ENCODE data around the gene IKZF4. TPM values are rescaled to one million over a fixed set of nuclear protein-coding genes. Genes with fewer than 3 reads are reported as not detected.

Gene IKZF4
- total and polyA plus RNA-seq, 2 of the 8 experiments (the other 6 are each of a cell fraction or from before 2014, with no cell fraction given): 8.0 to 13.3 TPM

- Histone ChIP-seq H4K91ac (replicated peaks; ENCODE audit: insufficient read length, low read length) (no peak overlapping the region), H4K20me1 (replicated peaks in 1 of 2; ENCODE audit: control insufficient read depth in 1 of 2, insufficient read depth in 2 of 2, low read length in 2 of 2) (no peaks in the 10 kb centered on the region), H3K27ac (ENCODE audit: low read depth, low read length) (no peak overlapping the region), H3K23ac (ENCODE audit: insufficient read length) (no peak overlapping the region), H2AFZ (ENCODE audit: low read length) (no peak overlapping the region), H4K5ac (ENCODE audit: insufficient read length, low read depth, low read length) (no peak overlapping the region), H3K56ac (replicated peaks; ENCODE audit: insufficient read length, low read depth, low read length) (no peak overlapping the region), H2AK5ac (ENCODE audit: low read depth, low read length) (no peak overlapping the region), H3K79me2 (ENCODE audit: control insufficient read depth in 1 of 2, insufficient read depth in 2 of 2, low read length in 2 of 2) (no peaks in the 10 kb centered on the region), H3K4ac (replicated peaks; ENCODE audit: insufficient read length, low read depth, low read length) (no peak overlapping the region), H4K8ac (ENCODE audit: extremely low read depth, insufficient read depth, low read length) (no peak overlapping the region), H3K14ac (ENCODE audit: insufficient read length) (no peak overlapping the region), H3K9me3 (ENCODE audit: insufficient read depth in 2 of 2, low read depth in 1 of 2, low read length in 1 of 2) (no peaks in the 10 kb centered on the region; a peak in 1 of 4 replicates), H2BK5ac (ENCODE audit: low read depth, low read length) (no peak overlapping the region), H2BK120ac (replicated peaks; ENCODE audit: low read depth, low read length) (no peak overlapping the region), H3K4me2 (ENCODE audit: insufficient read depth in 1 of 2, low read depth in 2 of 2, low read length in 2 of 2) (no peak overlapping the region), H2BK20ac (ENCODE audit: low read length) (no peak overlapping the region), H3K79me1 (ENCODE audit: low read depth, low read length) (no peaks in the 10 kb centered on the region), H3K4me1 (replicated peaks in 1 of 4; ENCODE audit: control insufficient read depth in 3 of 4, insufficient read depth in 4 of 4, low read length in 3 of 4) (peaks cover 0 to 4% (median 1%) of the 10 kb centered on the region in 4 experiments; a peak in 1 of 7 replicates), H3K27me3 (replicated peaks in 1 of 4; ENCODE audit: control insufficient read depth in 3 of 4, extremely low read depth in 1 of 4, insufficient read depth in 3 of 4, low read length in 3 of 4) (no peaks in the 10 kb centered on the region), H3K36me3 (ENCODE audit: control insufficient read depth in 2 of 4, insufficient read depth in 4 of 4, low read length in 3 of 4) (no peaks in the 10 kb centered on the region), H3K18ac (ENCODE audit: extremely low read depth, low read length) (no peak overlapping the region), H3K23me2 (ENCODE audit: low read depth, low read length) (peaks cover 2% of the 10 kb centered on the region; the same call in 1 of the 2 replicates), H3K9ac (replicated peaks in 1 of 4; ENCODE audit: extremely low read depth in 1 of 4, low read depth in 3 of 4, low read length in 3 of 4) (no peak overlapping the region), H3K4me3 (ENCODE audit: extremely low read depth in 1 of 4, insufficient read depth in 2 of 4, low read depth in 3 of 4, low read length in 4 of 4) (no peak overlapping the region), H2BK12ac (ENCODE audit: low read depth, low read length) (no peak overlapping the region), H2BK15ac (ENCODE audit: low read length) (no peak overlapping the region)
- ChIA-PET CTCF (ENCODE audit: partially characterized antibody) (interaction anchor here (0.7 to 1.2 kb wide), 5 partner anchors 9 to 403 kb away, joined by 3 to 4 read pairs (median 3); partner anchors contain the start of gene PA2G4), POLR2A (ENCODE audit: partially characterized antibody) (interaction anchor here (1.1 to 1.3 kb wide), 5 partner anchors 29 to 84 kb away, joined by 3 to 6 read pairs (median 3); partner anchors contain the start of gene MYL6)
- FAIRE-seq (no peak), DNase-seq (ENCODE audit: low read depth in 1 of 2, low spot score in 2 of 2) (no peak)
- 90% methylated on average over 5 of the region's 5 CpGs; no CpG with 5 or more reads in 1 of the 2 experiments for WGBS, 2 experiments (ENCODE audit: extremely low coverage in 1 of 2, insufficient coverage in 1 of 2, insufficient read length in 1 of 2, insufficient replicate concordance in 2 of 2, low coverage in 1 of 2, low lambda C conversion rate in 2 of 2, missing lambda C conversion rate in 1 of 2)
- no peak for TF ChIP-seq TAF7 (optimal IDR thresholded peaks at IDR 0.05; ENCODE audit: borderline replicate concordance, low read depth, low read length)
- no peak for TF ChIP-seq E2F6 (IDR thresholded peaks at IDR 0.05)
- TF ChIP-seq CTBP2 (IDR thresholded peaks at IDR 0.05; ENCODE audit: borderline replicate concordance, insufficient read depth, insufficient read length, low read length): no peak
- no peak for TF ChIP-seq TAF1 (IDR thresholded peaks at IDR 0.05; ENCODE audit: low read depth, low read length)
- no peak for TF ChIP-seq SP1 (IDR thresholded peaks at IDR 0.05; ENCODE audit: low read depth, low read length)
These were observed 53.6 kb downstream of the IKZF4 start for GRCh38 chr12:56074396-56074795.

Data from H1 (cell line).